ENCODE measurements around the gene STXBP3.
A peak's percentile ranks its signal among the peaks of the same experiment; 100 is the strongest.

STXBP3 gene

DNA sequence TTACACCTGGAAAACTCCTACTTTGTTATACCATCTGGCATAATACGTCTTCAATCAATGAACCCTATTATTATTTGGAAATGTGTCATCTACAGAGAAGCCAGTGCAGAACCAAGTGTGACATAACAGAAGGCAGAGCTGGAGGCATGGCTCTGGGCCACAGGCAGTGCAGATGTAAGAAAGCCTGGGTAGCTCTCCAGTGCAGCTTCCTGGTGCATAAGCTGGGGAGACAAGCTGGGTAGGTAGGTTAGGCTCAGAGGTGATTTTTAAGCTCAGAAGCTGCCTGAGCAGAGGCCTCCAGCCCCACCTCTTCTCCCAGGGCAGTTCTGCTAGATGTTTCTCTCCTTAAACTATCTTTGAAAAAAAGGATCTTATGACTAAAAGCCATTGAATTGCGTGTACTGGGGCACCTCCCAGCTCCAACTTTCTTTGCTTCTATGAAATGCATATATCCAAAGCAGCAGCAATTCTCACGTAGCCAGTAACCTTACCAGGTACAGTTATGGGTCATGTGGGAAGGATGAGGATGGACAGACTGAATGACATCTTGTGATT, 79.7 kb downstream of the STXBP3 start:
- Histone ChIP-seq H3K9me3 (ENCODE audit: insufficient read depth, low read length, severe bottlenecking) (no peaks in the 10 kb centered on the region), H3K27me3 (ENCODE audit: insufficient read depth, low read length, poor library complexity) (no peaks in the 10 kb centered on the region), H3K4me3 (ENCODE audit: low read depth in 1 of 2, low read length in 2 of 2) (no peak overlapping the region), H3K4me2 (ENCODE audit: insufficient read depth, low read length) (no peak overlapping the region), H4K20me1 (ENCODE audit: insufficient read depth, low read length) (no peaks in the 10 kb centered on the region), H3K36me3 (ENCODE audit: insufficient read depth, low read length) (no peaks in the 10 kb centered on the region), H3K9ac (ENCODE audit: low read depth, low read length) (no peak overlapping the region), H2AFZ (ENCODE audit: low read depth, low read length) (no peak overlapping the region), H3K27ac (ENCODE audit: low read length) (no peak overlapping the region), H3K79me2 (ENCODE audit: insufficient read depth, low read length) (no peaks in the 10 kb centered on the region), H3K4me1 (ENCODE audit: insufficient read depth, low read length) (peaks cover 8% of the 10 kb centered on the region)
- TF ChIP-seq, protein P1, sequence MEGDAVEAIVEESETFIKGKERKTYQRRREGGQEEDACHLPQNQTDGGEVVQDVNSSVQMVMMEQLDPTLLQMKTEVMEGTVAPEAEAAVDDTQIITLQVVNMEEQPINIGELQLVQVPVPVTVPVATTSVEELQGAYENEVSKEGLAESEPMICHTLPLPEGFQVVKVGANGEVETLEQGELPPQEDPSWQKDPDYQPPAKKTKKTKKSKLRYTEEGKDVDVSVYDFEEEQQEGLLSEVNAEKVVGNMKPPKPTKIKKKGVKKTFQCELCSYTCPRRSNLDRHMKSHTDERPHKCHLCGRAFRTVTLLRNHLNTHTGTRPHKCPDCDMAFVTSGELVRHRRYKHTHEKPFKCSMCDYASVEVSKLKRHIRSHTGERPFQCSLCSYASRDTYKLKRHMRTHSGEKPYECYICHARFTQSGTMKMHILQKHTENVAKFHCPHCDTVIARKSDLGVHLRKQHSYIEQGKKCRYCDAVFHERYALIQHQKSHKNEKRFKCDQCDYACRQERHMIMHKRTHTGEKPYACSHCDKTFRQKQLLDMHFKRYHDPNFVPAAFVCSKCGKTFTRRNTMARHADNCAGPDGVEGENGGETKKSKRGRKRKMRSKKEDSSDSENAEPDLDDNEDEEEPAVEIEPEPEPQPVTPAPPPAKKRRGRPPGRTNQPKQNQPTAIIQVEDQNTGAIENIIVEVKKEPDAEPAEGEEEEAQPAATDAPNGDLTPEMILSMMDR (IDR thresholded peaks at IDR 0.05; ENCODE audit: borderline replicate concordance, extremely low read depth, low read length, poor library complexity, severe bottlenecking) = no peak
- TF ChIP-seq EZH2 (IDR thresholded peaks at IDR 0.05; ENCODE audit: borderline replicate concordance, low read depth, low read length, severe bottlenecking) = no peak
- DNase-seq (no peak), ATAC-seq (ENCODE audit: insufficient read depth, low read depth) (no peak)

DNA sequence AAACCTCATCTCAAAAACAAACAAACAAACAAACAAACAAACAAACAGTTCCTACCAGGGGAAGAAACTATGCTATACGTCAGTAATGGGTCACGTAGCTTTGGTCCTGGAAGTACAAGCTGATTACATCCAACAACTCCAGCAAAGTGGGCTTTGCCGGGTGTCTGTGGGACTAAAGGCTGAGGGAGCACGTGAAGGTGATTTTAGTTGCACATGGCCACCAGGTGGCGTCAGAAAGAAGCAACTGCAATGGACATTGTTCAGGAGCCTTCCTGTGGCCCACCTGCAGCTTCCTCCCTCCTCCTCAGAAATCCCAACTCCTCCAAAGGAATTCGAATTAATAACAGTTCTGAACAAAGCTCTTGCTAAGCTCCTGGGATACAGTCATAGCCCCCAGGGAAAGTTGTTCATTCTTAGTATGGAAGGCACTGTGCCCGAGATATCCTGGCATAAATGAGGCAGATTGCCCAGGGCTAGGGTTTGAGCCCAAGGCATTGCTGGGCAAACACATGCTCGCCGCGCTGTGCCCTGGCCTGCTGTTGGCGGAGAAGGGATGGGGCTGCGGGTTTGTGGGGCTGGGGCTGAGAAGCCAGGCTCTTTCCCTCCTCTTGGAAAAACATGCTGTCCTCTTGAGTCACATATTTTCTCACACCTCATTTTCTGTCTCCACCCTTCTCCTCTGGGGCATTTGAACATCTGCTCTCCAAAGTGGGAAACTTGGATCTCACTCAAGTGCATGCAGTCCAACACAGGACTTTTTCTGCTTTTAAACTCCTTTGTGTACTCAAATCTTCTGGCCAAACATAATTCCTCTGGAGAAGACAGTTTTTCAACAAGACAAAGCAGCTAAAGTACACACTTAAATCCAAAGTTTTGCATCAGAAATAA, 81.8 kb downstream of the STXBP3 start:
- Histone ChIP-seq H3K9ac (ENCODE audit: low read depth, low read length) (no peak overlapping the region), H3K4me2 (ENCODE audit: insufficient read depth, low read length) (no peak overlapping the region), H3K4me1 (ENCODE audit: insufficient read depth, low read length) (peaks cover 8% of the 10 kb centered on the region), H3K79me2 (ENCODE audit: insufficient read depth, low read length) (no peaks in the 10 kb centered on the region), H3K27ac (ENCODE audit: low read length) (no peak overlapping the region), H3K4me3 (ENCODE audit: low read depth in 1 of 2, low read length in 2 of 2) (no peak overlapping the region), H3K27me3 (ENCODE audit: insufficient read depth, low read length, poor library complexity) (no peaks in the 10 kb centered on the region), H2AFZ (ENCODE audit: low read depth, low read length) (peak overlapping the region; percentile 66), H4K20me1 (ENCODE audit: insufficient read depth, low read length) (no peaks in the 10 kb centered on the region), H3K9me3 (ENCODE audit: insufficient read depth, low read length, severe bottlenecking) (no peaks in the 10 kb centered on the region), H3K36me3 (ENCODE audit: insufficient read depth, low read length) (no peaks in the 10 kb centered on the region)
- DNase-seq (peak; percentile 77), ATAC-seq (ENCODE audit: insufficient read depth, low read depth) (peak; percentile 94)
- TF ChIP-seq EZH2 (IDR thresholded peaks at IDR 0.05; ENCODE audit: borderline replicate concordance, low read depth, low read length, severe bottlenecking) = no peak
- TF ChIP-seq, protein P1 (IDR thresholded peaks at IDR 0.05; ENCODE audit: borderline replicate concordance, extremely low read depth, low read length, poor library complexity, severe bottlenecking) = peak; percentile 87

GRCh38 chr1:108829498-108829916, 83.0 kb downstream of the STXBP3 start:
- Histone ChIP-seq H2AFZ (ENCODE audit: low read depth, low read length) (no peak overlapping the region), H3K27me3 (ENCODE audit: insufficient read depth, low read length, poor library complexity) (no peaks in the 10 kb centered on the region), H4K20me1 (ENCODE audit: insufficient read depth, low read length) (no peaks in the 10 kb centered on the region), H3K79me2 (ENCODE audit: insufficient read depth, low read length) (no peaks in the 10 kb centered on the region), H3K9me3 (ENCODE audit: insufficient read depth, low read length, severe bottlenecking) (no peaks in the 10 kb centered on the region), H3K36me3 (ENCODE audit: insufficient read depth, low read length) (no peaks in the 10 kb centered on the region), H3K4me1 (ENCODE audit: insufficient read depth, low read length) (peaks cover 8% of the 10 kb centered on the region), H3K27ac (ENCODE audit: low read length) (no peak overlapping the region), H3K9ac (ENCODE audit: low read depth, low read length) (no peak overlapping the region), H3K4me3 (ENCODE audit: low read depth in 1 of 2, low read length in 2 of 2) (no peak overlapping the region), H3K4me2 (ENCODE audit: insufficient read depth, low read length) (no peak overlapping the region)
- TF ChIP-seq EZH2 (IDR thresholded peaks at IDR 0.05; ENCODE audit: borderline replicate concordance, low read depth, low read length, severe bottlenecking) = no peak
- TF ChIP-seq, protein P1 (IDR thresholded peaks at IDR 0.05; ENCODE audit: borderline replicate concordance, extremely low read depth, low read length, poor library complexity, severe bottlenecking) = no peak
- ATAC-seq (ENCODE audit: insufficient read depth, low read depth) = no peak
- no peak for DNase-seq
